RWPE2 (cell line): ENCODE data around the gene MVD.

Experiments
- ATAC-seq: fragments of 200-7000 bp; cut with Tn5 transposase; 3 replicates; pipeline ENCODE4 v1.9.1; 2021; ENCODE audit warnings: low read depth
- DNase-seq: peaks from one replicate; pipeline ENCODE4 v3.0.0-alpha.2; 2020; ENCODE audit warnings: low spot score
- H3K27ac ChIP-seq: fragments of 450-650 bp; 2 replicates; pipeline ENCODE4 v1.5.1; 2017; ENCODE audit warnings: mild to moderate bottlenecking; ENCODE audit not compliant: poor library complexity, severe bottlenecking
- H3K27me3 ChIP-seq: fragments of 250-450 bp; sonication (Bioruptor Pico); 2 replicates; pipeline ENCODE4 v1.5.1; 2021; ENCODE audit warnings: mild to moderate bottlenecking, moderate library complexity; ENCODE audit not compliant: insufficient read depth, poor library complexity, severe bottlenecking
- H3K36me3 ChIP-seq: fragments of 250-450 bp; sonication (Bioruptor Pico); 2 replicates; pipeline ENCODE4 v1.5.1; 2020; ENCODE audit warnings: low read depth, mild to moderate bottlenecking, moderate library complexity
- H3K4me1 ChIP-seq: fragments of 250-450 bp; sonication (Bioruptor Pico); 2 replicates; pipeline ENCODE4 v1.5.1; 2021; ENCODE audit warnings: mild to moderate bottlenecking, moderate library complexity; ENCODE audit not compliant: insufficient read depth, poor library complexity, severe bottlenecking
- H3K4me3 ChIP-seq: fragments of 250-450 bp; sonication (Bioruptor Pico); 2 replicates; pipeline ENCODE4 v1.5.1; 2021; ENCODE audit warnings: mild to moderate bottlenecking, moderate library complexity; ENCODE audit not compliant: severe bottlenecking
- H3K9me3 ChIP-seq: fragments of 250-450 bp; sonication (Bioruptor Pico); 2 replicates; pipeline ENCODE4 v1.5.1; 2021; ENCODE audit warnings: mild to moderate bottlenecking, moderate library complexity; ENCODE audit not compliant: severe bottlenecking
- CTCF ChIP-seq: fragments of 450-650 bp; IDR thresholded peaks from one replicate; pipeline ENCODE4 v1.5.1; 2017; ENCODE audit warnings: mild to moderate bottlenecking, moderate library complexity; ENCODE audit not compliant: poor library complexity, severe bottlenecking

MVD gene

GRCh38 chr16:88653596-88654362 is 9.1 kb downstream of the MVD start:
- Histone ChIP-seq H3K27me3 (no peaks in the 10 kb centered on the region), H3K27ac (no peak overlapping the region), H3K9me3 (no peaks in the 10 kb centered on the region), H3K36me3 (peaks cover 68% of the 10 kb centered on the region), H3K4me3 (no peak overlapping the region), H3K4me1 (no peaks in the 10 kb centered on the region)
- ATAC-seq = no peak
- no peak for DNase-seq
- no peak for TF ChIP-seq CTCF

GRCh38 chr16:88653101-88653500 is 9.8 kb downstream of the MVD start:
- ATAC-seq (no peak), DNase-seq (no peak)
- Histone ChIP-seq H3K9me3 (no peaks in the 10 kb centered on the region), H3K27ac (no peak overlapping the region), H3K36me3 (peaks cover 66% of the 10 kb centered on the region), H3K4me3 (no peak overlapping the region), H3K4me1 (no peaks in the 10 kb centered on the region), H3K27me3 (no peaks in the 10 kb centered on the region)
- TF ChIP-seq CTCF = no peak

GRCh38 chr16:88652762-88653063 is 10.2 kb downstream of the MVD start:
- H3K9me3 ChIP-seq = no peaks in the 10 kb centered on the region
- peaks cover 62% of the 10 kb centered on the region for H3K36me3 ChIP-seq
- ATAC-seq = no peak
- TF ChIP-seq CTCF = no peak
- no peak overlapping the region for H3K4me3 ChIP-seq
- DNase-seq = no peak
- H3K27ac ChIP-seq = no peak overlapping the region
- H3K27me3 ChIP-seq = no peaks in the 10 kb centered on the region
- H3K4me1 ChIP-seq = no peaks in the 10 kb centered on the region

GRCh38 chr16:88651989-88652761 is 10.7 kb downstream of the MVD start:
- ATAC-seq (no peak), DNase-seq (no peak)
- H3K27me3 ChIP-seq = no peaks in the 10 kb centered on the region
- H3K4me1 ChIP-seq = no peaks in the 10 kb centered on the region
- H3K36me3 ChIP-seq = peaks cover 56% of the 10 kb centered on the region
- TF ChIP-seq CTCF = no peak
- H3K4me3 ChIP-seq = no peak overlapping the region
- no peaks in the 10 kb centered on the region for H3K9me3 ChIP-seq
- no peak overlapping the region for H3K27ac ChIP-seq
